Fibroblast of skin of abdomen (primary cell): ENCODE measurements around the gene MYO3B.
"Not testable (repeated sequence)": the region's sequence is repeated elsewhere in the genome, so short reads cannot be mapped to it uniquely, and the experiment has no call there.

ENCODE experiments used
- DNase-seq: peaks from one replicate; pipeline ENCODE4 v3.0.0-alpha.2; 2013

MYO3B gene

GRCh38 chr2:170208967-170209366 lies 31.0 kb downstream of the MYO3B start:
- no peak for DNase-seq

GRCh38 chr2:170212625-170213280 lies 34.8 kb downstream of the MYO3B start:
- DNase-seq: peak; percentile 10

- DNase-seq: not testable (repeated sequence)
Measured at GRCh38 chr2:170213281-170213625, 35.3 kb downstream of the MYO3B start.

GRCh38 chr2:170213651-170214050 lies 35.7 kb downstream of the MYO3B start:
- DNase-seq: peak; percentile 13

GRCh38 chr2:170214309-170214948 lies 36.5 kb downstream of the MYO3B start:
- DNase-seq: peak; percentile 9

- DNase-seq: no peak
Measured at GRCh38 chr2:170215021-170215420, 37.1 kb downstream of the MYO3B start.

GRCh38 chr2:170216428-170216827 lies 38.5 kb downstream of the MYO3B start:
- DNase-seq: no peak

GRCh38 chr2:170216981-170217380 lies 39.0 kb downstream of the MYO3B start:
- DNase-seq: no peak

GRCh38 chr2:170217778-170218251 lies 39.9 kb downstream of the MYO3B start:
- DNase-seq: no peak

- DNase-seq: no peak
Measured at GRCh38 chr2:170218456-170218855, 40.5 kb downstream of the MYO3B start.

- DNase-seq: no peak
Measured at GRCh38 chr2:170218931-170219330, 41.0 kb downstream of the MYO3B start.

GRCh38 chr2:170221317-170222288 lies 43.7 kb downstream of the MYO3B start:
- peak; percentile 39 for DNase-seq

GRCh38 chr2:170222298-170222697 lies 44.4 kb downstream of the MYO3B start:
- peak; percentile 27 for DNase-seq

- DNase-seq: no peak
Measured at GRCh38 chr2:170222842-170223241, 44.9 kb downstream of the MYO3B start.

- no peak for DNase-seq
Measured at GRCh38 chr2:170224692-170225294, 46.8 kb downstream of the MYO3B start.

GRCh38 chr2:170226216-170226615 lies 48.3 kb downstream of the MYO3B start:
- no peak for DNase-seq

- no peak for DNase-seq
Measured at GRCh38 chr2:170227507-170227947, 49.6 kb downstream of the MYO3B start.

GRCh38 chr2:170227951-170228350 lies 50.0 kb downstream of the MYO3B start:
- no peak for DNase-seq

- no peak for DNase-seq
Measured at GRCh38 chr2:170228429-170228828, 50.5 kb downstream of the MYO3B start.

GRCh38 chr2:170229125-170229524 lies 51.2 kb downstream of the MYO3B start:
- DNase-seq: no peak

- no peak for DNase-seq
Measured at GRCh38 chr2:170229744-170230143, 51.8 kb downstream of the MYO3B start.

GRCh38 chr2:170235860-170236679 lies 58.1 kb downstream of the MYO3B start:
- DNase-seq: peak; percentile 54
